Activated T-helper 2 cell treated with anti-CD3 and anti-CD28 coated beads, Interferon-gamma antibody, Interleukin-2, Interleukin-4, amounts not matched to agents 10 μg/mL and 5 μg/mL and 100 μg/mL, durations not matched to agents 14 hours and 24 hours and 36 hours (primary cell): ENCODE results near the gene MDH2. TPM values are rescaled to one million over a fixed set of nuclear protein-coding genes. Genes with fewer than 3 reads are reported as not detected.
"Not testable (repeated sequence)": the region's sequence is repeated elsewhere in the genome, so short reads cannot be mapped to it uniquely, and the experiment has no call there.

Experiments used
- DNase-seq: peaks from one replicate; pipeline ENCODE4 v3.0.0; 2021; ENCODE audit warnings: low spot score
- H3K27ac Mint-ChIP-seq: one replicate; pipeline ENCODE4 v1.8.0; 2021; ENCODE audit warnings: mixed read lengths
- H3K27me3 Mint-ChIP-seq: one replicate; pipeline ENCODE4 v1.8.0; 2021; ENCODE audit warnings: low read depth, mixed read lengths
- H3K36me3 Mint-ChIP-seq: one replicate; pipeline ENCODE4 v1.8.0; 2021; ENCODE audit warnings: low read depth, mixed read lengths
- H3K4me1 Mint-ChIP-seq: one replicate; pipeline ENCODE4 v1.8.0; 2021; ENCODE audit warnings: low read depth, mixed read lengths
- H3K4me3 Mint-ChIP-seq: one replicate; pipeline ENCODE4 v1.8.0; 2021; ENCODE audit warnings: low read depth, mild to moderate bottlenecking, moderate library complexity, mixed read lengths
- H3K9me3 Mint-ChIP-seq: one replicate; pipeline ENCODE4 v1.8.0; 2021; ENCODE audit warnings: mixed read lengths
- intact Hi-C: fragments of 100-400 bp; cut with micrococcal nuclease; formaldehyde crosslinking; loops from one replicate; pipeline ENCODE4 v1.15.1; 2023
- total RNA-seq: library from RNA; stranded (reverse); gene quantifications from 2 replicates; pipeline ENCODE4 v1.2.3, GENCODE V29; 2022

The MDH2 gene, protein sequence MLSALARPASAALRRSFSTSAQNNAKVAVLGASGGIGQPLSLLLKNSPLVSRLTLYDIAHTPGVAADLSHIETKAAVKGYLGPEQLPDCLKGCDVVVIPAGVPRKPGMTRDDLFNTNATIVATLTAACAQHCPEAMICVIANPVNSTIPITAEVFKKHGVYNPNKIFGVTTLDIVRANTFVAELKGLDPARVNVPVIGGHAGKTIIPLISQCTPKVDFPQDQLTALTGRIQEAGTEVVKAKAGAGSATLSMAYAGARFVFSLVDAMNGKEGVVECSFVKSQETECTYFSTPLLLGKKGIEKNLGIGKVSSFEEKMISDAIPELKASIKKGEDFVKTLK
- total RNA-seq: 268 and 285 TPM in 2 replicates

DNA sequence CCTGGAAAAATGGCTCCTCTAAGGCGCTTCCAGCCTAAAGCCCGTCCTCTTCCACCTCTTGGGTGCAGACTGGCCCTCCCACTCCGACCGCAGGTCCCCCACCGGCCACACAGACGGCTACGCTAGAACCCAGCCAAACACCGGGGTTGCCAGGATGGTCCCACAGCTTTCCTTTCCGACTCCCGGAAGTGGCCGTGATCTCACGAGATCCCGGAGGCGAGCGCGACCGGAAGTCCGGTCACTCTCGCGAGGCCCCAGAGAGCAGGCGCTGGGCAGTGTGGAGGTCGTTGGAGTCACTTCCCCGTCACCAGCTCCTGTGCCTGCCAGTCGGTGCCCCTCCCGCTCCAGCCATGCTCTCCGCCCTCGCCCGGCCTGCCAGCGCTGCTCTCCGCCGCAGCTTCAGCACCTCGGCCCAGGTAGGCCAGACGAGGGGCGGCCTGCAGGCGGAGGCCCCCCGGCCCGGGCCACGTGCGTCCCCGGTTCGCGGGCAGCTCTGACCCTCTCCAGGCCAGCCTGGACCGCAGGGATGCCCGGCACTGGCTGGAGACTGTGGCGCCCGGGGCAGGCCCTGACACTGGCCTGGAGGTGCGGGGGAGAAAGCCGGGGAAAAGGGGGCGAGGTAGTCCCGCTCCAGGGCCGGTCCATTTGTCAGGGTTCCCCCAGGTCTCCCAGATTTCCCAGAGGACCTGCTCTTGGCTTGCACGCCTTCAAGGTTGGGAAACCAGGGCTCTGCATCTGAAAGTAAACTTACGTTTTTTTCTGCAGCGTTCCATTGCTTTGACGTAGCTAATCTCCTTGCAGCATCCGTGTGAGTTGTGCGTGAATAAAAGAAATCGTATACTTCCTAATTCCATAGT is at the start of gene MDH2, which contains the start of gene STYXL1:
Gene MDH2, plus strand, starts transcription at position 296 of the 857 bp plus-strand sequence. Its CDS starts 55 bp downstream, at position 351.
Gene STYXL1, minus strand, starts transcription at position 190 of the 857 bp plus-strand sequence. CDS start 17,477 bp downstream, outside the sequence.
- Mint-ChIP-seq H3K27me3 (no peaks in the 10 kb centered on the region), H3K9me3 (no peaks in the 10 kb centered on the region), H3K36me3 (peaks cover 53% of the 10 kb centered on the region), H3K27ac (peak within 1 kb of the TSS; percentile 97), H3K4me3 (peak within 1 kb of the TSS; percentile 99), H3K4me1 (peaks cover 35% of the 10 kb centered on the region)
- DNase-seq: peak; percentile 88
- intact Hi-C loops: loop anchor here (2.0 to 10.0 kb wide), 4 partner anchors 41 to 267 kb away; no protein-coding TSS in a partner anchor

DNA sequence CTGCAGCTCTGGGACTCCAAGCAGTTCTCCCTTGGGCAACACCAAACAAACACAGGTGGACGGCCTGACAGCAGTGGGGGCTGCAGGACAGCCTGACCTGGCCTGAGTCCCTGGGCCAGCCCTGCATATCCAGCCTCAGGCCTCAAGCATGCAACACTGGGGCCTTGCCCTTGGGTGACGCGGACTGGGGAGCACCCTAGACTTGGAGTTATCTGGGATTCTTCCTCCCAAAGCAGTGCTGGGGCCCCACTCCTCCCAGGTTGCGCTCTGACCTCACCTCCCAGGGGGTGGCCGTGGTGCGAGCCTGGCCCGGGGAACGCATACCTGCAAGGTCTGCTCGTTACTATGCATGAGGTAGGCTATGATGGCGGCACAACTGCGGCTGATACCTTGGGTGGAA is 47.3 kb upstream of the MDH2 start:
- Mint-ChIP-seq H3K4me1 (peaks cover 20% of the 10 kb centered on the region), H3K36me3 (peaks cover 59% of the 10 kb centered on the region), H3K27me3 (no peaks in the 10 kb centered on the region), H3K4me3 (no peak overlapping the region), H3K9me3 (no peaks in the 10 kb centered on the region), H3K27ac (no peak overlapping the region)
- intact Hi-C loops: no loop called here
- no peak for DNase-seq

DNA sequence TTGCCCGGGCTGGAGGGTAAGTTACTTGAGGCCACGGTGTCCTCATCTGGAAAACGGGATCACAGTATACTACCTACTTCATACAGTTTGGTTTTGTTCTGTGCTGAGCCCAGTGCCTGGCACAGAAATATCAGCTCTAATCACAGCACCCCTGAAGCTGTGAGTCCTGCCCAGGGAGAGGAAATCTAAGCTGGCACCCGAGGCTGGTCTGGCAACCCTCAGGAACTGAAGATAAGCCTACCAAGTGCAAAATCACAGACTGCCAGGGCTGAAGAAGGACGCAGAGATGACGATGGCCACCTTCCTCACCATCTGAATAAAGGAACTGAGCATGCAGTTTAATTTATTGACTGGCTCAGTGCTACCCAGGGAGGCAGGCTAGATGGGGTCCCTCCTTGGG is 45.8 kb upstream of the MDH2 start:
- Mint-ChIP-seq H3K27me3 (no peaks in the 10 kb centered on the region), H3K4me3 (no peak overlapping the region), H3K9me3 (no peaks in the 10 kb centered on the region), H3K36me3 (peaks cover 46% of the 10 kb centered on the region), H3K27ac (no peak overlapping the region), H3K4me1 (peaks cover 11% of the 10 kb centered on the region)
- intact Hi-C loops: no loop called here
- DNase-seq: no peak

DNA sequence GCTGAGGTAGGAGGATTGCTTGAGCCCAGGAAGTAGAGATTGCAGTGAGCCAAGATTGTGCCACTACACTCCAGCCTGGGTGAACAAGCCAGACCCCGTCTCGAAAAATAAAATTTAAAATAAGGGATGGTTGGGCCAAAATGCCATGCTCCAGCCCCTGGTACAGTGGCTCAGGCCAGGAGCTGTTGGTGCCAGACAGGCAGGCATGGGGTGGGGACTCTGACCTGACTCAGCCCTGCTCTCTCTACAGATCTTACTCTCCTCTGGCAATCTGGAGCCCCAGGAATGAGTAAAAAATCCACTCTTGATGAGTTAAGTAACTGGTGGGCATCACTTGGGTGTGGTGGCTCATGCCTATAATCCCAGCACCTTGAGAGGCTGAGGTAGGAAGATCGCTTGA is 45.1 kb upstream of the MDH2 start:
- DNase-seq: no peak
- no peaks in the 10 kb centered on the region for H3K9me3 Mint-ChIP-seq
- H3K4me3 Mint-ChIP-seq: no peak overlapping the region
- H3K27ac Mint-ChIP-seq: no peak overlapping the region
- H3K36me3 Mint-ChIP-seq: peaks cover 40% of the 10 kb centered on the region
- intact Hi-C loops: no loop called here
- no peaks in the 10 kb centered on the region for H3K27me3 Mint-ChIP-seq
- H3K4me1 Mint-ChIP-seq: peaks cover 8% of the 10 kb centered on the region

DNA sequence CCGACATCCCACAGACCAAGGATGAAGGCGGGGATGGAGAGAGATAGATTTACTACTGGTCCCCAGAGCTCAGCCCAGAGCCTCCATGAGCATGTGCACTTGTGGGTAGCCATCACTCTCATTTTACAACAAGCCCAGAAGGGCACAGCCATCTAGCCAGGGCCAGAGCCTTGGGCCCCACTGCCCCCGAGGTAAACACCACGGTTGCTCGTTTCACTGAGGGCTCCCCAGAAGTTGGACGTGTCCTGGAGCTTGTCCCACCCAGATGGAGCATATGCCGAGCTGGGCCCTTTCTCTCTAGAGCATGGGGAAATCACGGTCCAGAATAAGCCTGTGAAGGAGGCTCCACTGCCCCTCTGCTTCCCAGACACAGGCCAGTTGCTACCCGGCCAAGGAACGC is 44.6 kb upstream of the MDH2 start:
- Mint-ChIP-seq H3K4me1 (peaks cover 11% of the 10 kb centered on the region), H3K4me3 (no peak overlapping the region), H3K27me3 (no peaks in the 10 kb centered on the region), H3K36me3 (peaks cover 42% of the 10 kb centered on the region), H3K9me3 (no peaks in the 10 kb centered on the region), H3K27ac (no peak overlapping the region)
- no peak for DNase-seq
- intact Hi-C loops: no loop called here

DNA sequence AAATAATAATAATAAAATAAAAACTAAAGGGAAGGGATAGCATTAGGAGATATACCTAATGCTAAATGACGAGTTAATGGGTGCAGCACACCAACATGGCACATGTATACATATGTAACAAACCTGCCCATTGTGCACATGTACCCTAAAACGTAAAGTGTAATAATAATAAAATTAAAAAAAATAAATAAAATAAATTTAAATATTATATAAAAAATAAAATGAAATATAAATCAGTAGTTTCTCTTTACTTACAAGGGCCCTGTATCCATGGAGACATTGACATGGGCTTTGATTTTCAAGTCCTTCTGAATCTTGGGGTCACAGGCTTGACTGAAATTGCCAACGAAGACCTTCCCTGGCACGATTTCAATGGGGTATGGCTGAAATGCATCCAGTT is 42.9 kb upstream of the MDH2 start:
- not testable (repeated sequence) for H3K9me3 Mint-ChIP-seq, H3K27me3 Mint-ChIP-seq, H3K4me3 Mint-ChIP-seq, H3K27ac Mint-ChIP-seq, DNase-seq
- peaks cover 22% of the 10 kb centered on the region for H3K4me1 Mint-ChIP-seq
- peaks cover 32% of the 10 kb centered on the region for H3K36me3 Mint-ChIP-seq
- intact Hi-C loops: loop anchor here (5.0 kb wide), 1 partner anchor 42 kb away; the partner anchor contains the start of genes MDH2 and STYXL1

DNA sequence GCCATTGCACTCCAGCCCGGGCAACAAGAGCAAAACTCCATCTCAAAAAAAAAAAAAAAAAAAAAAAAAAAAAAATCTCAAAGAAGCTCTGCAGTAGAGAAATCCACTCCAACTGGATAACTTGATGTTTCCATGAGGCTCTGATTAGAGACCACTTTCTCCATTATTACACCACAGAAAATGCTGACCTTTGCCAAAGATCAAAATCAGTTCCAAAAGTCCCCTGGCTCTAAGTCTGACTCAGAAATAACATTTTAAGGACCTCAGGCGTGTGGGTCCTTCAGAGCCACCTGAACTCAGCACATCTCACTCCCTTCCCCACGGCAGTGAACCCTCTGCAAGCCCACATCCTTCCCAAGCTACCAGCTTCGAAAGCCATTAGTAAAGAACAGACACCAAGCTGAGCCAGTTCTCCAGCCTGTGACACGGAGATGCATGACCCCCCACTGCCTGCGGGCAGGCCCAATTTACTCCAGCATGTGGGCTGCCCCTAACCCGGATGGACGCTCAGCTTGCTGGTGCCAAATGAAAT is 39.7 kb upstream of the MDH2 start:
- no peaks in the 10 kb centered on the region for H3K27me3 Mint-ChIP-seq
- intact Hi-C loops: loop anchor here (2.0 to 5.0 kb wide), 4 partner anchors 39 to 413 kb away; partner anchors contain the start of genes MDH2, POR and STYXL1
- H3K4me1 Mint-ChIP-seq: peaks cover 36% of the 10 kb centered on the region
- no peak for DNase-seq
- no peaks in the 10 kb centered on the region for H3K9me3 Mint-ChIP-seq
- peaks cover 40% of the 10 kb centered on the region for H3K36me3 Mint-ChIP-seq
- peak overlapping the region; percentile 91 for H3K27ac Mint-ChIP-seq
- peak overlapping the region; percentile 20 for H3K4me3 Mint-ChIP-seq

DNA sequence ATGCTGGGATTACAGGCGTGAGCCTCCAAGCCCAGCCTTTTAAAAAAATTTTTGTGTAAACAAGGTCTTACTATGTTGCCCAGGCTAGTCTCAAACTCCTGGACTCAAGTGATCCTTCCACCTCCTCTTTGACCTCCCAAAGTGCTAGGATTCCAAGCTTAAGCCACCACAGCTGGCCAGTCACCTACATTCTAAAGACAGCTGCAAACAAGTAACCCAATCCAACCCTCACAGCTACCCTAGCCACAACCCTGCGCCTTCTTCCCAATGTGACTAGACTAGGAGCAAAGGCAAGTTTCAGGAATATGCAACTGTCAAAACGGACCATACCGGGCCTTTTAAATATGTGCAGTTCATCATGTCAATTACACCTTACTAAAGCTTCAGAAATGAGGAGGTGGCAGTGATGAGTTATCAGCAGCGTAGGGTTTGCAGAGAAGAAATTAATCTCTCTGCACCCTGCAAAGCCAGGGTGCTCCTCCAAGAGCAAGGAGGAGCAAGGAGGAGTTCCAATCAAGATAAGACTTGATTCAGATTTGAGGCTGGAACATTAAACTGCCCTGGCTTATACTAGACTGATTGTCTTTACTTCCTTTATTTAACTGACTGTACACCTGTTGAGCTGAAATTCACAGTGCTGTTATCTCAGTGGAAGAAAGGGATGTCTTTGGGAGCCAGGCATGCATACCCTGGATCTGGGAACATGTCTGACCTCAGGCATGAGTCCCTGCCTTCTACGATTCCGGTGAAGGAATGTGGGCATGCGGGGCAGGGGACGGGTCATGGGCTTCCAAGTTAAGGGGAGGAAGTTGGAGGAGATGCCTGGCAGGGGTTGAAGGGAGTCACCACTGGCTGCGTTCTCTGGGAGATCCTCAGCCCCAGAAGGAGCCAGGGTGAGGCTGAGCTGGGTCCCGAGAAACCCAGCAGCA is 38.0 kb upstream of the MDH2 start:
- no peak for DNase-seq
- Mint-ChIP-seq H3K9me3 (no peaks in the 10 kb centered on the region), H3K4me3 (peak overlapping the region; percentile 37), H3K27ac (peak overlapping the region; percentile 91), H3K27me3 (no peaks in the 10 kb centered on the region), H3K4me1 (peaks cover 36% of the 10 kb centered on the region), H3K36me3 (peaks cover 39% of the 10 kb centered on the region)
- intact Hi-C loops: loop anchor here (1.0 to 5.0 kb wide), 10 partner anchors 10 to 415 kb away; partner anchors contain the start of genes MDH2, POR, STYXL1 and TMEM120A

DNA sequence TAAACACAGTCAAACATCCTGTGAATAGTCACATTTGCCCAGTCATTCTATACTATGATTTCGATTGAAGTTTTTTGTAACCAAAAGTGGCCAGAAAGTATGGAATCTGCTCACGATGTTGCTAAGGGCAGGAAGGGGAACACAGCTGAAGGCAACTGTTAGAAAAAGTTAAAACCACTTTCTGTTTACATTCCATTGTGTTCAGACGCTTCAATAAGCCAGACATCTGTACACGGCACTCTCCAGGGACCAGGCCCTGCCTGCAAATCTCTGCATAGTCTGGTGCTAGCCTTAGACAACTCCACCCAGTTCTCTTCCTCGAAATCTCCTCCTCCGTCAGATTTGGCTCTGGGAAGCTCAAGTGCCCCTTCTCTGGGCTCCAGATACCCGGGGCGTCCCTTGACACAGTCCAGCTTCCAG is 36.5 kb upstream of the MDH2 start:
- intact Hi-C loops: no loop called here

DNA sequence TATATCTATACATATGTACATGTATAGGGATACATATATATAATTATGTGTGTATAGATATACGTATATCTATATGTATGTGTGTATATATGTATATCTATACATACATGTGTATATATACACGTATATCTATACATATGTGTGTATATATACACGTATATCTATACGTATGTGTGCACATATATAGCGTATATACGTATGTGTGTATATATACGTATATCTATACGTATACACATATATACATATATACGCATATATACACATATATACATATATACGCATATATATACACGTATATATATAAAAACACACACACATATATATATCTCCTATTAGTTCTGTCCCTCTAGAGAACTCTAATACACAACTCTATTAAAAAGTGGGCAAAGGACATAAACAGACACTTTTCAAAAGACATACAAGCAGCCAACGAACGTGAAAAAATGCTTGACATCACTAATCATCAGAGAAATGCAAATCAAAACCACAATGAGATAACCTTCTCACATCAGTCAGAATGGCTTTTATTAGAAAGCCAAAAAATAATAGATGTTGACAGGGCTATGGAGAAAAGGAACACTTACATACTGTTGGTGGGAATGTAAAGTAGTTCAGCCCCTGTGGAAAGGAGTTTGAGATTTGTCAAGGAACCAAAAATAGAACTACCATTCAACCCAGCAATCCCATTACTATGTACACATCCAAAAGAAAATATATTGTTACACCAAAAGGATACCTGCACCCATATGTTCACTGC is 31.5 kb upstream of the MDH2 start:
- Mint-ChIP-seq H3K4me3 (no peak overlapping the region), H3K36me3 (peaks cover 53% of the 10 kb centered on the region), H3K4me1 (peaks cover 20% of the 10 kb centered on the region), H3K27ac (no peak overlapping the region), H3K9me3 (no peaks in the 10 kb centered on the region), H3K27me3 (no peaks in the 10 kb centered on the region)
- intact Hi-C loops: no loop called here
- no peak for DNase-seq

More for the DNA sequence above, 36.5 kb upstream of the MDH2 start:
- no peak overlapping the region for H3K4me3 Mint-ChIP-seq
- H3K27ac Mint-ChIP-seq: no peak overlapping the region
- H3K36me3 Mint-ChIP-seq: peaks cover 42% of the 10 kb centered on the region
- peaks cover 37% of the 10 kb centered on the region for H3K4me1 Mint-ChIP-seq
- no peaks in the 10 kb centered on the region for H3K27me3 Mint-ChIP-seq
- no peak for DNase-seq
- H3K9me3 Mint-ChIP-seq: no peaks in the 10 kb centered on the region

DNA sequence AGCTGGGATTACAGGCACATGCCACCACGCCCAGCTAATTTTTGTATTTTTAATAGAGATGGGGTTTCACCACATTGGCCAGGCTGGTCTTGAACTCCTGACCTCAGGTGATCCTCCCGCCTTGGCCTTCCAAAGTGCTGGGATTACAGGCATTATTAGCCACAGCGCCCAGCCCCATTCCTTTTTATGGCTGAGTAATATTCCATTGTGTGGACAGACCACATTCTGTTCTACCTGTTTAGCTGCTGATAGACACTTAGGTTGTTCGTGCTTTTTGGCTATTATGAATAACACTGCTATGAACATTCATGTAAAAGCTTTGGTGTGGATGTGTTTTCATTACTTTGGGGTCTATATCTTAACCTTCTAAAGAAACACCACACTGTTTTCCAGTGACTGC is 29.4 kb upstream of the MDH2 start:
- H3K9me3 Mint-ChIP-seq, H3K4me3 Mint-ChIP-seq, intact Hi-C loops, H3K27ac Mint-ChIP-seq, DNase-seq, H3K27me3 Mint-ChIP-seq: not testable (repeated sequence)
- Mint-ChIP-seq H3K4me1 (peaks cover 24% of the 10 kb centered on the region), H3K36me3 (peaks cover 41% of the 10 kb centered on the region)
